ENCODE measurements around the gene TEX35.
"Not testable (repeated sequence)": the region's sequence is repeated elsewhere in the genome, so short reads cannot be mapped to it uniquely, and the experiment has no call there.

Gene TEX35

DNA sequence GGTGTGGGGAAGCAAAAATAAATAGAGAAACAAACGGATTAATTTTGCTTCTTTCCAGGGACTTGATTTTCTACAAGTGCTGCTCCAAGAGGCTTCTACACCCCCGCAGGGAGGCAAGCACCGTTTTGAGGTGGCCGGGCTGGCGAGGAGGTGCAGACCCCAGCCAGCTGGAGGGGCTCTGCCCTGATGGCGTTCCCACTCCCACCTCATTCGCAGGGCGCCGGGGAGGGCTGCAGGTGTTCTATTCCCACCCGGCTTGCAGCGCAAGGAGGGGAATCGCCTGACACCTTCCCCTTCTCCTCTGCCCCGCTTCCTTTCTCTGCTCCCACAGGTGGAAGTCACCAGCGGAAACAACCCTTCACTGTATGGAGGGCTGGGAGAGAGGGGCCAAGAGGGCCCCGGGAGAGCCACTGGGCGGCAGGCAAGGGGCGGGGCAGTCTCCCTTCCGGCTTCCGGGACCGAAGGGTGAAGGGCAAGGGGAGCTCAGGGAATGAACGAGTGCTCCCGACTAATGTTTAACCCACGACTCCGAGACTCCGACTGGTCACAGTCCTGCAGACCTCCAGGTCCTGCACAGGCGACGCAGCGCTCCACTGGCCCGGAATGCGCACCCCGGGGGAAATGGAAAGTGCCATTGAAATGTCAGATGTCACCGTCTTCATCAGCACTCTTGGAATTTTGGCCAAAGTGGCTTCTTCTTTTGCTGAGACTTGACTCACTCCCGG, 29.1 kb downstream of the TEX35 start:
- peak; percentile 30 for DNase-seq (ENCODE audit: low read depth, low spot score)

- DNase-seq (ENCODE audit: low read depth, low spot score), result peak; percentile 33
Observed at GRCh38 chr1:178542554-178543289, 29.8 kb downstream of the TEX35 start.

GRCh38 chr1:178543290-178543607, 30.3 kb downstream of the TEX35 start:
- no peak for DNase-seq (ENCODE audit: low read depth, low spot score)

- DNase-seq (ENCODE audit: low read depth, low spot score), result no peak
Observed at GRCh38 chr1:178544531-178544930, 31.6 kb downstream of the TEX35 start.

DNA sequence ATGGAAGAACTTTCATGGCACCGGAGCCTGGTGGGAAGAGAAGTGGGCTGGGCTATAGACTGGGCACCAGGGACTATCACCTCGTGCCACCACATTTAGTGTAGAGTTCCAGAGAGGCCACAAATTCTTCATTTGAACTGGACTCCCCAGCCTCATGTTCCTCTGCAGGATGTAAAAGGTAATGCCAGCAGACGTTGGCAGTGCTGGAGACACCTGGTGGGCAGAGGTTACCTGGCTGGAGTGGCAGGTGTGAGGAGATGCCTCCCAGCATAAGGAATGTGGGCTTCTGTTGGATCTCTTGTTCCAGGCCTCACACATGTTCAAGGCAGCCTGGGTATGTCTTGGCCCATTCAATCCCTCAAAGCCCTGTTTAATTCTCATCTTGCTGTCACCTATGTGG, 35.2 kb downstream of the TEX35 start:
- DNase-seq (ENCODE audit: low read depth, low spot score), result no peak

DNA sequence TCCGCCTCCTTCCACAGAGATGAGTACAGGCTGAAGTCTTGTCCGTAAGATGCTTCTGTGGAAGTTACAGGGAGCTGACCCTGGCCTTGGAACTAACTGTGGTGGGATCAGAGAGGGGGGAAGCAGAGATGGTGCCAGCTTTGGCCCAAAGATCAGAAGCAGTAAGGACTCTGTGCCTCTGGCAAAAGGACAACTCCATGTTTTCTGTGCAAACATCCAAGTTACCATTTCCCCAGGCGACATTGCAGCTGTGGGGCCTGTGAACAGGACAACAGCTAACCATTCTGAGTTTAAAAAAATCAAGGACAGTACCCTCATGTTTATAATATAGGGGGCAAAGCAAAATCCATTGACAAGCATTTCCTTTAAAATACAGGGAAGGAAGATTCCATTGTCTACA, 38.4 kb downstream of the TEX35 start:
- DNase-seq (ENCODE audit: low read depth, low spot score), result no peak

DNA sequence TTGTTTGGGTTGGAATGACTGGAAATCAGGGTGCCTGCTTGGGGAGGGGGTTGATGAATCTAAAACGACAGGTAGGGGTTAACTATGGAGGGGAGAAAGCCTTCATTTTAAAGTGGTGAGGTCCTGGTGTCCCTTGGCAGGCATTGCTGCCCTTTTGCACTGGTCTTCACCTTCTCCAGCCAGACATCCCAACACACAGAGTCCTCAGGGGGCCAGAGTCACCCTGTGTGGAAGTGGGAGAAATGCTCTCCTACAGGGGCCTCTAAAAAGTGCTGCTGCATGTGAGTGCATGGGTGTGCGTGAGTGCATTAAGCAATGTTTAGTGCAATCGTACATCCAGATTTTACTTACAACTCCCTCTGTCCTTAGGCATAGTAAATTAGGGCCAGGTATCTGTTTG, 39.0 kb downstream of the TEX35 start:
- DNase-seq (ENCODE audit: low read depth, low spot score), result no peak

DNA sequence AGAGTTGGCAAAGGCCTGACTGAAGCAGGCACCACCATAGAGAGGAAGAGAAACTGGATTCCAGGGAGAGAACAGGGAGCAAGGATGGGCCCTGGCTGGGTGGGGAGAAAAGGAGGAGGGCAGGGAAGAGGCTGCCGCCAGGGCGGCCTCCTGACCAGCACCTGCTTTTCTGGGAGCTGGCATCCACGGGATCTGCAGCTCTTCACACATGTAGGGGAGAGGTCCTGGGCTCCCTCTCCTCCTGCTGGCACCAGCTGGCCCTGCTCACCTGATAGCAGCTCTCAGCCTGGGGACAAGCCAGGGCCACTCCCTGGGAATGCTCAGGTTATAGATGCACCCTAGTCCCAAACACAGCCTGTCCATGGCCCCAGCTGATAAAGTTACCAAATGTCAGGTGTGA, 39.9 kb downstream of the TEX35 start:
- no peak for DNase-seq (ENCODE audit: low read depth, low spot score)

GRCh38 chr1:178554351-178554750, 41.4 kb downstream of the TEX35 start:
- DNase-seq (ENCODE audit: low read depth, low spot score), result not testable (repeated sequence)

DNA sequence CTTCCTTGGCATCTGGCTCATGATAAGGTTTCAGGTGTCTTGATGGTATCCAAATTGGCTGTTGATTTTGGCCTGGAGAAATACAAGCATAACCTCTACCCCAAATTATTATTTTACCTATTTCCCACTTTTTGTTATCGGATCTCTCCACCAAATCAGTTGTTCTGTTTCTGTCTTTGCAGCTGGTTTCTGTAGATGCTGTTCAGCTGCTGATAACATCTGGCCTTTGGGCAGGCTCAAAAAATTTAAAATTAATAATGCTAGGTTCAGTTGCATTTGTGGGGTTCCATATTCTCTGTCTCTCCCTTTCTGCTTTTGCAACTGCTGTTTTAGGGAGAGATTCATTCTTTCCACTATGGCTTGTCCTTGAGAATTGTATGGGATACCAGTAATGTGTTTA, 42.7 kb downstream of the TEX35 start:
- DNase-seq (ENCODE audit: low read depth, low spot score), result not testable (repeated sequence)

- not testable (repeated sequence) for DNase-seq (ENCODE audit: low read depth, low spot score)
Observed at GRCh38 chr1:178558816-178559215, 45.9 kb downstream of the TEX35 start.

DNA sequence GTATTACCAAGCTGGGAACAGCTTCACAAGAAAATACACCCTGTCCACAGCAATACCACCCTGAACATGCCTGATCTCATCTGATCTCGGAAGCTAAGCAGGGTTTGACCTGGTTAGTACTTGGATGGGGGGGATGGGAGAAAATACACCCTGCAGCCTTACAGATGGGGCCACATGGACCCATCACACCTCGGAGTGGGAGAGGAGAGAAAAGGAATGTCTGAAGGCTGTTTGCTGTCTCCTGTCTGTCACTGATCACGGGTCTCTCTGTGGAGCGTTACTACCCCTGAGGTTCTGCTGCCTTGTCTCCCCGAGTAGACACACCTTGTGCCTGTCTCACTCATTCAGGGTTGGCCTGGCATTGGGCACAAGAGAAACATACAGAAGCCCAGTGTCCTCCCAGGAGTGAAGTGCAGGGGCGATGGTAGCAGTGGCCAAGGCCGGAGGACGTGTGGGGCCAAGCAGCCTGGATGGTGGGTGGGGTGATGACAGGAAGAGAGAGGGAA, 48.0 kb downstream of the TEX35 start:
- no peak for DNase-seq (ENCODE audit: low read depth, low spot score)

DNA sequence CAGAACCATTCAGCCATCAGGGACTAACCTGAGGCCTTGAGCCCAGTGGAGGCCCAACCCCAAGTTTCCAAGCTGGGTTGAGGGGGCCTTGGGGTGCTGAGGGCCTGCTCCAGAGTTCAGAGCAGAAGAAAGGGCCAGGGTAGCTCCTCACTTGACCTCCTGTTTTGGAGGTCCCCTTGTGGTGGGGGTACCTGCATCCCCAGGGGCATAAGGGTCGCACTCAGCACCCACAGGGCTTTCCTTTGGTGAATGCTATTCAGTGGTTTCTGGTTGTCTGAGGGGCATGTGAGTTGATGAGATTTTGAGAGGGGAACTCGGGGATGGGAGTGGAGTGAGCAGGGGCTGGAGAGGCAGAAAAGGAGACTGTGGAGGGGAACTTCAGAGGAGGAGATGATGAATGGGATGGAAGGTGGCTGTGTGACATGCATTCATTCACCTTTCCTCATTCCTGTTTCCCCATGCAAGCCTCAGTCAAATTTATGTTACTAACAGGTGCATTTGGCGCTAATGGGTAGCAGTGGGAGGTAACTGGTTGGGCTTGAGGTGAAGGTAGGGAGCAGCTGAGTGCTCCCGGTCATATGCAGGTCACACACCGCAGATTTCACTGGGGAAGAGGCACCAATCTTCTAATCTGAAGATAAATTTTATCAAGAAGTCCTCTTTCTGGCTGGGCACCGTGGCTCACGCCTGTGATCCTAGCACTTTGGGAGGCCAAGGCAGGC, 50.4 kb downstream of the TEX35 start:
- no peak for DNase-seq (ENCODE audit: low read depth, low spot score)

- no peak for DNase-seq (ENCODE audit: low read depth, low spot score)
Observed at GRCh38 chr1:178564086-178564782, 51.3 kb downstream of the TEX35 start.

DNA sequence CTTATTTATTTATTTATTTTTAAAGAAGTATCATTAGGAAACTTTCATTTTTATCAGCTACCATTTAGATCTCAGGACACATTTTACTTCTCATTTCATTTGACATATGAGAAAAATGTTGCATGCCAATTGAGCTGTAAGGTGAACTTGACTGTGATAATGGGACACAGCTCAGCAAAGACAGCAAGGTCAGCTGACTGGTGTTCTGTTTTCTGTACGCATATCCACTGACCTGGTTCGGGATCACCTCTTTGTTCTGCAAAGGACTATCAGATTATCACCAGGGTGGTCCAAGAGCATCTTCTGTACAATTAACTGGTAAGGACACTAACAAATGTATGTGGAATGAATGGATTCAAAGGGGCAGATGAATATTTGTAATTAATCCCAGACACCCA, 51.9 kb downstream of the TEX35 start:
- no peak for DNase-seq (ENCODE audit: low read depth, low spot score)

DNA sequence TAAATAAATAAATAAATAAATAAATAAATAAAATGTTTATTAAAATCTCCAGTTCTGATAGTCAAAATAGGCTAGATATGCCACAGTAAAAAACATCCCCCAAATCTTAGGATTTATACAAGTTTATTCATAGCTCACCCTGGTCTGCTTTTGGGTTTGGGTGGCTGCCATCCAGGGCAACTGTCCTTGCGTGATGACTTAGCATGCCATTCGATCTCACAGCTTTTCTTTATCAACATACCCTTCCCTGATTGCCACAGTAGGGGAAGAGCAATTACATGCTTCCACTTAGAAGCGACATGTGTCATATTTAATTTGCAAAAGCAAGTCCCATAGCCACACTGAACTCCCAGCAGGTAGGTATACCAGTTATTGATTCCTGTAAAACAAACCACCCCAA, 52.7 kb downstream of the TEX35 start:
- no peak for DNase-seq (ENCODE audit: low read depth, low spot score)

DNA sequence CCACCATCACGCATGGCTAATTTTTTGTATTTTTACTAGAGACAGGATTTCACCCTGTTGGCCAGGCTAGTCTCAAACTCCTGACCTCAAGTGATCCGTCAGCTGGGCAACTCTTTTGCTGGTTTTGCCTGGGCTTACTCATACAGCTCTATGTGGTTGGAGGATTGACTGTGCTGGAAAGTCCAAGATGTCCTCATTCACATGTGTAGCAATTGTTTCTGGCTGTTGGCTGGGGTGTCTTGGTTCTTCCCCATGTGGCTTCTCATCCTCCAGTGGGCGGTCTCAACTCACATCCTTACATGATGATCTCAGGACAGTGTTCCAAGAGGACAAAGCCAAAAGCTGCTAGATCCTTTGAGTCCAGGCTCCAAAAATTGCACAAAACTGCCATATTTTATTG, 53.3 kb downstream of the TEX35 start:
- DNase-seq (ENCODE audit: low read depth, low spot score), result no peak

GRCh38 chr1:178571807-178572206, 58.9 kb downstream of the TEX35 start:
- DNase-seq (ENCODE audit: low read depth, low spot score), result no peak
